CD14-positive monocyte (primary cell): ENCODE results near the gene OR4D11. TPM values are rescaled to one million over a fixed set of nuclear protein-coding genes. Genes with fewer than 3 reads are reported as not detected.

Source experiments
- DNase-seq, 3 donors: peaks; one replicate each; pipeline ENCODE4 v3.0.0-alpha.2; 2011 to 2022
- H2AFZ ChIP-seq: 2 replicates; pipeline ENCODE4 v1.6.0; 2012; ENCODE audit warnings: mild to moderate bottlenecking, low read depth, low read length, inconsistent platforms; ENCODE audit not compliant: insufficient read depth, poor library complexity, severe bottlenecking
- H3K27ac ChIP-seq, 2 donors: 1 replicate in 1 of 2; 2 replicates in 1 of 2; pipeline ENCODE4 v1.5.1; 2012 to 2013; ENCODE audit warnings: low read length in 2 of 2, control low read depth in 1 of 2, inconsistent platforms in 1 of 2, low read depth in 1 of 2, mild to moderate bottlenecking in 1 of 2
- H3K27me3 ChIP-seq, 2 donors: one replicate each; pipeline versions ENCODE4 v1.6.0 to v1.6.1; 2011 to 2013; ENCODE audit warnings: low read length in 2 of 2; ENCODE audit not compliant: control insufficient read depth in 2 of 2, insufficient read depth in 2 of 2
- H3K36me3 ChIP-seq, 2 donors: replicated peaks in 1 of 2; 1 replicate in 1 of 2; 2 replicates in 1 of 2; pipeline versions ENCODE4 v1.5.1 to v1.6.1; 2012 to 2013; ENCODE audit warnings: low read length in 2 of 2, control low read depth in 1 of 2, inconsistent platforms in 1 of 2, mild to moderate bottlenecking in 1 of 2; ENCODE audit not compliant: insufficient read depth in 2 of 2, control insufficient read depth in 1 of 2
- H3K4me1 ChIP-seq, 2 donors: 1 replicate in 1 of 2; 2 replicates in 1 of 2; pipeline versions ENCODE4 v1.5.1 to v1.6.1; 2012 to 2013; ENCODE audit warnings: low read length in 2 of 2, control low read depth in 1 of 2, inconsistent platforms in 1 of 2, mild to moderate bottlenecking in 1 of 2, moderate library complexity in 1 of 2; ENCODE audit not compliant: insufficient read depth in 2 of 2, control insufficient read depth in 1 of 2
- H3K4me2 ChIP-seq: replicated peaks from 2 replicates; pipeline ENCODE3; 2012; ENCODE audit warnings: low read length, moderate library complexity, mild to moderate bottlenecking; ENCODE audit not compliant: poor library complexity, severe bottlenecking; ENCODE audit errors: extremely low read depth
- H3K4me3 ChIP-seq, 3 experiments: fragments of 200-600 bp in 1 of 3; sonication (generic) in 1 of 3; replicated peaks in 1 of 3; 1 replicate in 2 of 3; 2 replicates in 1 of 3; pipeline ENCODE4 v1.5.1; 2011 to 2013; ENCODE audit warnings: low read length in 3 of 3, mild to moderate bottlenecking in 3 of 3, control low read depth in 2 of 3, low read depth in 2 of 3, inconsistent platforms in 1 of 3, moderate library complexity in 1 of 3
- H3K79me2 ChIP-seq: 2 replicates; pipeline ENCODE4 v1.6.0; 2012; ENCODE audit warnings: mild to moderate bottlenecking, control low read depth, inconsistent platforms, low read length, moderate library complexity; ENCODE audit not compliant: insufficient read depth
- H3K9ac ChIP-seq: 2 replicates; pipeline ENCODE4 v1.6.0; 2017; ENCODE audit warnings: low read length, mild to moderate bottlenecking; ENCODE audit not compliant: insufficient read depth, poor library complexity, severe bottlenecking
- H3K9me3 ChIP-seq, 2 donors: replicated peaks in 1 of 2; 1 replicate in 1 of 2; 2 replicates in 1 of 2; pipeline versions ENCODE4 v1.5.1 to v1.6.1; 2012 to 2013; ENCODE audit warnings: low read length in 2 of 2, control low read depth in 1 of 2; ENCODE audit not compliant: control insufficient read depth in 1 of 2, insufficient read depth in 1 of 2
- H4K20me1 ChIP-seq: 2 replicates; pipeline ENCODE4 v1.6.0; 2012; ENCODE audit warnings: mild to moderate bottlenecking, low read length, control low read depth, moderate library complexity; ENCODE audit not compliant: insufficient read depth
- H3K27ac Mint-ChIP-seq, 7 donors: one replicate each; pipeline ENCODE4 v1.8.0; 2020; ENCODE audit warnings: mild to moderate bottlenecking in 7 of 7, mixed read lengths in 7 of 7, moderate library complexity in 6 of 7, inconsistent platforms in 2 of 7
- H3K27me3 Mint-ChIP-seq, 3 donors: one replicate each; pipeline ENCODE4 v1.8.0; 2021 to 2022; ENCODE audit warnings: low read depth in 3 of 3, mild to moderate bottlenecking in 3 of 3, mixed read lengths in 3 of 3, moderate library complexity in 3 of 3, inconsistent platforms in 1 of 3
- H3K36me3 Mint-ChIP-seq, 2 donors: one replicate each; pipeline ENCODE4 v1.8.0; 2020; ENCODE audit warnings: mixed read lengths in 2 of 2, inconsistent platforms in 1 of 2, mild to moderate bottlenecking in 1 of 2
- H3K4me1 Mint-ChIP-seq: one replicate; pipeline ENCODE4 v1.8.0; 2020; ENCODE audit warnings: mild to moderate bottlenecking, mixed read lengths
- H3K4me3 Mint-ChIP-seq, 2 donors: one replicate each; pipeline ENCODE4 v1.8.0; 2020; ENCODE audit warnings: mild to moderate bottlenecking in 2 of 2, mixed read lengths in 2 of 2, moderate library complexity in 1 of 2
- H3K9me3 Mint-ChIP-seq, 7 donors: one replicate each; pipeline ENCODE4 v1.8.0; 2020 to 2022; ENCODE audit warnings: mixed read lengths in 7 of 7, mild to moderate bottlenecking in 6 of 7, moderate library complexity in 6 of 7, inconsistent platforms in 2 of 7
- WGBS: methylation state at CpG from one replicate; pipeline ENCODE4 v1.1.5; 2013; ENCODE audit warnings: missing lambda C conversion rate; ENCODE audit not compliant: insufficient coverage; 5-methylcytosine and 5-hydroxymethylcytosine counted together
- intact Hi-C, 2 donors: fragments of 100-400 bp; cut with micrococcal nuclease; formaldehyde crosslinking; loops; one replicate each; pipeline versions ENCODE4 v1.15.0 to v1.15.1; 2023
- polyA plus RNA-seq, 3 donors: library from polyadenylated mRNA; depleted of rRNA in 1 of 3; unstranded in 2 of 3; stranded (reverse) in 1 of 3; fragments of 300-500 nt in 2 of 3; fragments of >200 nt in 1 of 3; fragmentation: Illumina TruSeq in 2 of 3; gene quantifications; 1 replicate in 2 of 3; 2 replicates in 1 of 3; pipeline ENCODE4 v1.2.3, GENCODE V29; 2012 to 2021
- TF ChIP-seq, protein P1 (sequence below): fragments of 200-600 bp; IDR thresholded peaks from one replicate; pipeline ENCODE4 v1.8.0; 2022; ENCODE audit warnings: antibody characterized with exemption, mild to moderate bottlenecking

OR4D11 gene
- polyA plus RNA-seq, 3 donors = not detected

DNA sequence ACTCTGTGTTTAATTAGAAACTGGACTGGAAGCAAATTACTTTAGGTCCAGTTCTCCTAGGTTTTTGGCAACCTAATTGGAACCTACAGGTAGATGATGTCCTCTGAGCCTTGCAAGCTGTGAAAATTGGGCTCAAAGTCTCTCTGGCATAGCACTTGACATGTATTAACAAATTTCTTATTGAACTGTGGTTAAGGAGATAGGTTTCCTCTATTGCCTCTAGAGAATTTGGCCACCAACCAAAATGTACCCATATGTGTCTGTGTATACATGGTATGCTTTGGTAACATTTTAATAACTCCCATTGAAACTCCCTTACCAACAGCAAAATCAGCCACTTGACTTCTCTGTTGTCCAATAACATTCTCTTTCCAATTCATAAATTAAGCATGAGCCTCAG is 30.4 kb upstream of the OR4D11 start, which contains the start of gene OR4D10:
TSS of gene OR4D10 (plus strand) at position 301 of the 400 bp plus-strand sequence. CDS start 4,115 bp downstream, outside the sequence.
- TF ChIP-seq, protein P1, sequence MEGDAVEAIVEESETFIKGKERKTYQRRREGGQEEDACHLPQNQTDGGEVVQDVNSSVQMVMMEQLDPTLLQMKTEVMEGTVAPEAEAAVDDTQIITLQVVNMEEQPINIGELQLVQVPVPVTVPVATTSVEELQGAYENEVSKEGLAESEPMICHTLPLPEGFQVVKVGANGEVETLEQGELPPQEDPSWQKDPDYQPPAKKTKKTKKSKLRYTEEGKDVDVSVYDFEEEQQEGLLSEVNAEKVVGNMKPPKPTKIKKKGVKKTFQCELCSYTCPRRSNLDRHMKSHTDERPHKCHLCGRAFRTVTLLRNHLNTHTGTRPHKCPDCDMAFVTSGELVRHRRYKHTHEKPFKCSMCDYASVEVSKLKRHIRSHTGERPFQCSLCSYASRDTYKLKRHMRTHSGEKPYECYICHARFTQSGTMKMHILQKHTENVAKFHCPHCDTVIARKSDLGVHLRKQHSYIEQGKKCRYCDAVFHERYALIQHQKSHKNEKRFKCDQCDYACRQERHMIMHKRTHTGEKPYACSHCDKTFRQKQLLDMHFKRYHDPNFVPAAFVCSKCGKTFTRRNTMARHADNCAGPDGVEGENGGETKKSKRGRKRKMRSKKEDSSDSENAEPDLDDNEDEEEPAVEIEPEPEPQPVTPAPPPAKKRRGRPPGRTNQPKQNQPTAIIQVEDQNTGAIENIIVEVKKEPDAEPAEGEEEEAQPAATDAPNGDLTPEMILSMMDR = no peak
- intact Hi-C loops = no loop called here

DNA sequence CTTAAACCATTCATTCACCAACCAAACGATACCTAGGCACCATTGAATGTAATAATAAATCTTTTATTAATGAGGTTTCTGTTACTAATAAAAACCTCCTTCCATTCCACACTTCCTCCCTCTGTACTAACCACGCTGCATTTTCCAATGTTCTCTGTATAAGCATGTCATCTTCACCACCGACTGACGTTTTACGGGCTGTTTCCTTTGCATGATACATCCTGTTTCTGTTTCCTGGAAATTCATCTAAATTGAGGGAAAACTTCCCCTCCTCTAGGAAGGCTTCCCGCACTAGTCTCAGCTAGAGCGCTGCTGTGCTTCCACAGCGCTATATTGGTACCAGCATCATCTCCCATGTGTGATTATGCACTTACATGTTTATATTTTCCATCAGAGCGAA is 28.2 kb upstream of the OR4D11 start:
- H3K4me3 Mint-ChIP-seq = no peak overlapping the region

More for the DNA sequence above, 30.4 kb upstream of the OR4D11 start, which contains the start of gene OR4D10:
- Histone ChIP-seq H3K9me3 (no peaks in the 10 kb centered on the region), H3K27me3 (no peaks in the 10 kb centered on the region), H3K36me3 (no peaks in the 10 kb centered on the region), H3K4me1 (peaks cover 0 to 3% of the 10 kb centered on the region in 2 donors), H4K20me1 (no peaks in the 10 kb centered on the region), H3K9ac (no peak within 1 kb of the TSS), H3K27ac (no peak within 1 kb of the TSS), H2AFZ (no peak within 1 kb of the TSS), H3K79me2 (no peaks in the 10 kb centered on the region), H3K4me2 (no peak within 1 kb of the TSS), H3K4me3 (no peak within 1 kb of the TSS)
- H3K4me3 Mint-ChIP-seq = no peak within 1 kb of the TSS
- H3K27ac Mint-ChIP-seq = no peak within 1 kb of the TSS
- H3K27me3 Mint-ChIP-seq = peaks cover 0 to 3% (median 3%) of the 10 kb centered on the region in 3 donors
- H3K9me3 Mint-ChIP-seq = peaks cover 0 to 4% (median 2%) of the 10 kb centered on the region in 7 donors
- no peaks in the 10 kb centered on the region for H3K36me3 Mint-ChIP-seq
- peaks cover 5% of the 10 kb centered on the region for H3K4me1 Mint-ChIP-seq
- DNase-seq = no peak

More for the DNA sequence above, 28.2 kb upstream of the OR4D11 start:
- Histone ChIP-seq H3K36me3 (no peaks in the 10 kb centered on the region), H3K79me2 (no peaks in the 10 kb centered on the region), H3K4me1 (peaks cover 0 to 3% of the 10 kb centered on the region in 2 donors), H3K27ac (no peak overlapping the region), H4K20me1 (no peaks in the 10 kb centered on the region), H3K9ac (no peak overlapping the region), H3K9me3 (no peaks in the 10 kb centered on the region), H3K4me3 (no peak overlapping the region), H3K4me2 (no peak overlapping the region), H2AFZ (no peak overlapping the region), H3K27me3 (no peaks in the 10 kb centered on the region)
- Mint-ChIP-seq H3K27ac (peak overlapping the region in 1 of 7 donors; percentile 26), H3K27me3 (peaks cover 0 to 3% (median 2%) of the 10 kb centered on the region in 3 donors), H3K4me1 (peaks cover 8% of the 10 kb centered on the region), H3K9me3 (peaks cover 0 to 2% (median 0%) of the 10 kb centered on the region in 7 donors), H3K36me3 (no peaks in the 10 kb centered on the region)
- 29% methylated on average over 4 of the region's 9 CpGs for WGBS
- DNase-seq = no peak
- TF ChIP-seq, protein P1 = no peak
- intact Hi-C loops = no loop called here
